GM12873 (cell line): ENCODE results near the gene KSR2.

Experiments used
- TF ChIP-seq, protein P1 (sequence below): IDR thresholded peaks from 2 replicates; pipeline ENCODE4 v1.5.1; 2012; ENCODE audit warnings: low read depth, mild to moderate bottlenecking, moderate library complexity, low read length, control low read depth; ENCODE audit not compliant: insufficient read depth; ENCODE audit errors: missing control alignments

Gene KSR2

GRCh38 chr12:117466677-117467362, 502.0 kb downstream of the KSR2 start:
- TF ChIP-seq, protein P1, sequence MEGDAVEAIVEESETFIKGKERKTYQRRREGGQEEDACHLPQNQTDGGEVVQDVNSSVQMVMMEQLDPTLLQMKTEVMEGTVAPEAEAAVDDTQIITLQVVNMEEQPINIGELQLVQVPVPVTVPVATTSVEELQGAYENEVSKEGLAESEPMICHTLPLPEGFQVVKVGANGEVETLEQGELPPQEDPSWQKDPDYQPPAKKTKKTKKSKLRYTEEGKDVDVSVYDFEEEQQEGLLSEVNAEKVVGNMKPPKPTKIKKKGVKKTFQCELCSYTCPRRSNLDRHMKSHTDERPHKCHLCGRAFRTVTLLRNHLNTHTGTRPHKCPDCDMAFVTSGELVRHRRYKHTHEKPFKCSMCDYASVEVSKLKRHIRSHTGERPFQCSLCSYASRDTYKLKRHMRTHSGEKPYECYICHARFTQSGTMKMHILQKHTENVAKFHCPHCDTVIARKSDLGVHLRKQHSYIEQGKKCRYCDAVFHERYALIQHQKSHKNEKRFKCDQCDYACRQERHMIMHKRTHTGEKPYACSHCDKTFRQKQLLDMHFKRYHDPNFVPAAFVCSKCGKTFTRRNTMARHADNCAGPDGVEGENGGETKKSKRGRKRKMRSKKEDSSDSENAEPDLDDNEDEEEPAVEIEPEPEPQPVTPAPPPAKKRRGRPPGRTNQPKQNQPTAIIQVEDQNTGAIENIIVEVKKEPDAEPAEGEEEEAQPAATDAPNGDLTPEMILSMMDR = no peak

GRCh38 chr12:117461732-117462131, 507.1 kb downstream of the KSR2 start:
- TF ChIP-seq, protein P1 = no peak

GRCh38 chr12:117459229-117459628, 509.6 kb downstream of the KSR2 start:
- TF ChIP-seq, protein P1 = no peak

- TF ChIP-seq, protein P1 = no peak
These were observed 511.6 kb downstream of the KSR2 start for GRCh38 chr12:117457189-117457588.

- TF ChIP-seq, protein P1 = no peak
These were observed 512.7 kb downstream of the KSR2 start for GRCh38 chr12:117456076-117456475.

DNA sequence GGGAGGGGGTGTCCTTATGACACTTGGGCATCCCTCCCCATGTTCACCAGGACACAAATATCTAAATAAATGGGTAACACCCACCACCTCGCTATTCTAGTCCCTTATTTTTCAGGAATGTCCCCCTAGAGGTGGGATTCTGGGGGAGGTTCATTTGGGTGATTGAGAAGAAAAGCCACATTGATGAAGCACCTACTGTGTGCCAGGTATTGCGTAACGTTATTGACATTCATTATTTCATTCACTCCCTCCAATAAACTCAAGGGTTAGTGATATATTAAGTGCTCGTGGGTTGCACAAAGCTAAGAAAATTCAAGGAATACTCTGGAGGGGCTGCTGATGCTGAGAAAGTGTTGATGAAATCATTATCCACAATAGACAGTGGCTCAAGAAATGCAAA, 514.8 kb downstream of the KSR2 start:
- TF ChIP-seq, protein P1 = no peak

GRCh38 chr12:117452112-117452511, 516.7 kb downstream of the KSR2 start:
- TF ChIP-seq, protein P1 = no peak
